Measurements from ENCODE around the gene OXA1L. TPM values are rescaled to one million over a fixed set of nuclear protein-coding genes. Genes with fewer than 3 reads are reported as not detected.

Gene OXA1L
- total RNA-seq, 1 experiment from 2014 or later: 175 TPM

Small RNA genes lying within 50 kb of the gene (small RNA-seq; reads per million reads assigned to genes)
- 0 to 0.04 reads per million in 2 experiments for gene RF00588

Other genes with a start within 250 kb of the OXA1L start
- gene DAD1, start 177.5 kb upstream of the OXA1L start, total RNA-seq (2014; rRNA removed; shearing (Covaris generic)): 364 and 398 TPM in 2 replicates
- gene ABHD4, start 168.4 kb upstream of the OXA1L start, total RNA-seq (2014; rRNA removed; shearing (Covaris generic)): 39.3 and 39.7 TPM in 2 replicates
- not detected in 2 replicates for gene OR6J1, start 122.3 kb upstream of the OXA1L start, total RNA-seq (2014; rRNA removed; shearing (Covaris generic))
- gene SLC7A7, start 48.7 kb downstream of the OXA1L start, total RNA-seq (2014; rRNA removed; shearing (Covaris generic)): 1.1 TPM in 1 of 2 replicates, not detected in the other
- 58.9 and 68.9 TPM in 2 replicates for gene MRPL52, start 63.2 kb downstream of the OXA1L start, total RNA-seq (2014; rRNA removed; shearing (Covaris generic))
- 0.30 and 0.89 TPM in 2 replicates for gene MMP14, start 69.9 kb downstream of the OXA1L start, total RNA-seq (2014; rRNA removed; shearing (Covaris generic))
- 102 and 107 TPM in 2 replicates for gene LRP10, start 105.1 kb downstream of the OXA1L start, total RNA-seq (2014; rRNA removed; shearing (Covaris generic))
- gene REM2, start 116.5 kb downstream of the OXA1L start, total RNA-seq (2014; rRNA removed; shearing (Covaris generic)): 0.32 and 0.37 TPM in 2 replicates
- 54.4 and 64.8 TPM in 2 replicates for gene RBM23, start 152.5 kb downstream of the OXA1L start, total RNA-seq (2014; rRNA removed; shearing (Covaris generic))
- 147 and 170 TPM in 2 replicates for gene PRMT5, start 162.7 kb downstream of the OXA1L start, total RNA-seq (2014; rRNA removed; shearing (Covaris generic))
- gene HAUS4, start 190.4 kb downstream of the OXA1L start, total RNA-seq (2014; rRNA removed; shearing (Covaris generic)): 77.6 and 81.7 TPM in 2 replicates
- gene AJUBA, start 215.9 kb downstream of the OXA1L start, total RNA-seq (2014; rRNA removed; shearing (Covaris generic)): 61.0 and 75.1 TPM in 2 replicates
- 12.8 and 15.1 TPM in 2 replicates for gene C14orf93, start 243.5 kb downstream of the OXA1L start, total RNA-seq (2014; rRNA removed; shearing (Covaris generic))